HFF-Myc (cell line): ENCODE results near the gene PPP1R36.

Experiments
- DNase-seq: peaks from one replicate; pipeline ENCODE4 v3.0.0-alpha.2; 2011; ENCODE audit warnings: low read depth; ENCODE audit errors: extremely low read depth
- H3K4me3 ChIP-seq: replicated peaks from 2 replicates; pipeline ENCODE4 v1.5.1; 2011; ENCODE audit warnings: low read depth, mild to moderate bottlenecking, control low read depth, low read length
- TF ChIP-seq, protein P1 (sequence below): IDR thresholded peaks from 2 replicates; pipeline ENCODE4 v1.5.1; 2012; ENCODE audit warnings: mild to moderate bottlenecking, low read depth, low read length, control low read depth; ENCODE audit errors: missing control alignments

PPP1R36 gene

DNA sequence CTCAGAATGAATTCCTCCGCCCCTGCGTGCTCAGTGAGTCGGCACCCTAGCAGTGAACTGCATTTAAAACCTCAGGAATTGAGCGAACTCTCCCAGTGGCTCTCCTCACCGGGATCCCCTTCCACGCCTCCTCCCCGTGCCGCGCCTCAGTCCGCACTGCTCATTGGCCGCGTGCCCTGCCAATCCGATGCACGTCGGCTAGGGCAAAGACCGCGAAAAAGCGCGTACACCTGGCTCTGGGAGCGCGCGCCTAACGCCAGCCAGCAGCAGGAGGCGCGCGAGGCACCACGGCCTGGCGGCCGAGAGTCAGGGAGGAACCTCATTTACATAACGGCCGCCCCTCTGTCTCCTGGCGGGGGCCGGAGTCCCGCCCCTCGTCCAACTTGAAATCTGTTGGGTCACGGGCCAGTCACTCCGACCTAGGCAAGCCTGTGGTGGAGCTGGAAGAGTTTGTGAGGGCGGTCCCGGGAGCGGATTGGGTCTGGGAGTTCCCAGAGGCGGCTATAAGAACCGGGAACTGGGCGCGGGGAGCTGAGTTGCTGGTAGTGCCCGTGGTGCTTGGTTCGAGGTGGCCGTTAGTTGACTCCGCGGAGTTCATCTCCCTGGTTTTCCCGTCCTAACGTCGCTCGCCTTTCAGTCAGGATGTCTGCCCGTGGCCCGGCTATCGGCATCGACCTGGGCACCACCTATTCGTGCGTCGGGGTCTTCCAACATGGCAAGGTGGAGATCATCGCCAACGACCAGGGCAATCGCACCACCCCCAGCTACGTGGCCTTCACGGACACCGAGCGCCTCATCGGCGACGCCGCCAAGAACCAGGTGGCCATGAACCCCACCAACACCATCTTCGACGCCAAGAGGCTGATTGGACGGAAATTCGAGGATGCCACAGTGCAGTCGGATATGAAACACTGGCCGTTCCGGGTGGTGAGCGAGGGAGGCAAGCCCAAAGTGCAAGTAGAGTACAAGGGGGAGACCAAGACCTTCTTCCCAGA is 9.3 kb upstream of the PPP1R36 start, which contains the start of gene HSPA2:
TSS of gene HSPA2 (plus strand) at position 534 of the 995 bp plus-strand sequence. CDS start at position 643, 109 bp downstream.
- TF ChIP-seq, protein P1, sequence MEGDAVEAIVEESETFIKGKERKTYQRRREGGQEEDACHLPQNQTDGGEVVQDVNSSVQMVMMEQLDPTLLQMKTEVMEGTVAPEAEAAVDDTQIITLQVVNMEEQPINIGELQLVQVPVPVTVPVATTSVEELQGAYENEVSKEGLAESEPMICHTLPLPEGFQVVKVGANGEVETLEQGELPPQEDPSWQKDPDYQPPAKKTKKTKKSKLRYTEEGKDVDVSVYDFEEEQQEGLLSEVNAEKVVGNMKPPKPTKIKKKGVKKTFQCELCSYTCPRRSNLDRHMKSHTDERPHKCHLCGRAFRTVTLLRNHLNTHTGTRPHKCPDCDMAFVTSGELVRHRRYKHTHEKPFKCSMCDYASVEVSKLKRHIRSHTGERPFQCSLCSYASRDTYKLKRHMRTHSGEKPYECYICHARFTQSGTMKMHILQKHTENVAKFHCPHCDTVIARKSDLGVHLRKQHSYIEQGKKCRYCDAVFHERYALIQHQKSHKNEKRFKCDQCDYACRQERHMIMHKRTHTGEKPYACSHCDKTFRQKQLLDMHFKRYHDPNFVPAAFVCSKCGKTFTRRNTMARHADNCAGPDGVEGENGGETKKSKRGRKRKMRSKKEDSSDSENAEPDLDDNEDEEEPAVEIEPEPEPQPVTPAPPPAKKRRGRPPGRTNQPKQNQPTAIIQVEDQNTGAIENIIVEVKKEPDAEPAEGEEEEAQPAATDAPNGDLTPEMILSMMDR: peak; percentile 86
- H3K4me3 ChIP-seq: peak within 1 kb of the TSS; percentile 52
- DNase-seq: peak; percentile 97

DNA sequence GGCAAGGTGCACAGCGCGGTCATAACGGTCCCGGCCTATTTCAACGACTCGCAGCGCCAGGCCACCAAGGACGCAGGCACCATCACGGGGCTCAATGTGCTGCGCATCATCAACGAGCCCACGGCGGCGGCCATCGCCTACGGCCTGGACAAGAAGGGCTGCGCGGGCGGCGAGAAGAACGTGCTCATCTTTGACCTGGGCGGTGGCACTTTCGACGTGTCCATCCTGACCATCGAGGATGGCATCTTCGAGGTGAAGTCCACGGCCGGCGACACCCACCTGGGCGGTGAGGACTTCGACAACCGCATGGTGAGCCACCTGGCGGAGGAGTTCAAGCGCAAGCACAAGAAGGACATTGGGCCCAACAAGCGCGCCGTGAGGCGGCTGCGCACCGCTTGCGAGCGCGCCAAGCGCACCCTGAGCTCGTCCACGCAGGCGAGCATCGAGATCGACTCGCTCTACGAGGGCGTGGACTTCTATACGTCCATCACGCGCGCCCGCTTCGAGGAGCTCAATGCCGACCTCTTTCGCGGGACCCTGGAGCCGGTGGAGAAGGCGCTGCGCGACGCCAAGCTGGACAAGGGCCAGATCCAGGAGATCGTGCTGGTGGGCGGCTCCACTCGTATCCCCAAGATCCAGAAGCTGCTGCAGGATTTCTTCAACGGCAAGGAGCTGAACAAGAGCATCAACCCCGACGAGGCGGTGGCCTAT is 8.3 kb upstream of the PPP1R36 start:
- no peak for DNase-seq
- TF ChIP-seq, protein P1: no peak
- peak overlapping the region; percentile 46 for H3K4me3 ChIP-seq

DNA sequence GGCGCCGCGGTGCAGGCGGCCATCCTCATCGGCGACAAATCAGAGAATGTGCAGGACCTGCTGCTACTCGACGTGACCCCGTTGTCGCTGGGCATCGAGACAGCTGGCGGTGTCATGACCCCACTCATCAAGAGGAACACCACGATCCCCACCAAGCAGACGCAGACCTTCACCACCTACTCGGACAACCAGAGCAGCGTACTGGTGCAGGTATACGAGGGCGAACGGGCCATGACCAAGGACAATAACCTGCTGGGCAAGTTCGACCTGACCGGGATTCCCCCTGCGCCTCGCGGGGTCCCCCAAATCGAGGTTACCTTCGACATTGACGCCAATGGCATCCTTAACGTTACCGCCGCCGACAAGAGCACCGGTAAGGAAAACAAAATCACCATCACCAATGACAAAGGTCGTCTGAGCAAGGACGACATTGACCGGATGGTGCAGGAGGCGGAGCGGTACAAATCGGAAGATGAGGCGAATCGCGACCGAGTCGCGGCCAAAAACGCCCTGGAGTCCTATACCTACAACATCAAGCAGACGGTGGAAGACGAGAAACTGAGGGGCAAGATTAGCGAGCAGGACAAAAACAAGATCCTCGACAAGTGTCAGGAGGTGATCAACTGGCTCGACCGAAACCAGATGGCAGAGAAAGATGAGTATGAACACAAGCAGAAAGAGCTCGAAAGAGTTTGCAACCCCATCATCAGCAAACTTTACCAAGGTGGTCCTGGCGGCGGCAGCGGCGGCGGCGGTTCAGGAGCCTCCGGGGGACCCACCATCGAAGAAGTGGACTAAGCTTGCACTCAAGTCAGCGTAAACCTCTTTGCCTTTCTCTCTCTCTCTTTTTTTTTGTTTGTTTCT is 7.6 kb upstream of the PPP1R36 start:
- TF ChIP-seq, protein P1: no peak
- H3K4me3 ChIP-seq: peak overlapping the region; percentile 46
- DNase-seq: no peak

DNA sequence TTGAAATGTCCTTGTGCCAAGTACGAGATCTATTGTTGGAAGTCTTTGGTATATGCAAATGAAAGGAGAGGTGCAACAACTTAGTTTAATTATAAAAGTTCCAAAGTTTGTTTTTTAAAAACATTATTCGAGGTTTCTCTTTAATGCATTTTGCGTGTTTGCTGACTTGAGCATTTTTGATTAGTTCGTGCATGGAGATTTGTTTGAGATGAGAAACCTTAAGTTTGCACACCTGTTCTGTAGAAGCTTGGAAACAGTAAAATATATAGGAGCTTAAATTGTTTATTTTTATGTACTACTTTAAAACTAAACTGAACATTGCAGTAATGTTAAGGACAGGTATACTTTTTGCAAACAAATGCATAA is 6.9 kb upstream of the PPP1R36 start:
- TF ChIP-seq, protein P1: no peak
- peak overlapping the region; percentile 46 for H3K4me3 ChIP-seq
- DNase-seq: no peak

DNA sequence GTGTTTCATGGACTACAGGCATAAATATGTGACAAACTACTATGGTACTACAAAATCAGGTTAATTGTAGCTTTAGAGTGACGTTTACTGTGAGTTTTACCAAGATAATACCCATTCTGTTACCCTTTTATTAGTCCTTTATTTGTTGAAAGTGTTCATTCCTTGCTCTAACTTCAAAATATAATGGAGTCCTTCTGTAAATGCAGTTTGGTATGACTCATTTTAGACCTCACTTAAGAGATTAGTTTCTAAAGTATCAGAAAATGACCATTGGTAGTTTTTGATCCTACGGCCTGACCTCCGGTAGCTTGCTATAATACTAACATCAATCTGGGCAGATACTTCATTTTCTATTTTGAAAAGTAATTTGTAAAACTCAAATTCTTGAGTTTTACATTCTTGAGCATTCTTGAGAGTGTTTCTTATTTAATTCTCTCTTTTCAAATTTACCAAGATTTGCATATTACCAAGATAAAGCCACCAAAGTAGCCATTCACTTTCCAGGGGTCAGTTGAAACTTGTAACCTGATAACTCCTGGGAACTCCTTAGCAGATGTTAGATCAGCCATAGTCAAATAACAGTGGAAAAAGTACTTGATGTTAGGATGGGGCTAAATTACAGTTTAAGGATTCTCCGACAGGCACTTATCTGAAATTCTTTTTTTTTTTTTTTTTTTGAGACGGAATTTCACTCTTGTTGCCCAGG is 5.0 kb upstream of the PPP1R36 start:
- DNase-seq: no peak
- no peak overlapping the region for H3K4me3 ChIP-seq

More for the DNA sequence above, 5.0 kb upstream of the PPP1R36 start:
- TF ChIP-seq, protein P1: no peak
